ENCODE results near the gene MYO7B.

Gene MYO7B

DNA sequence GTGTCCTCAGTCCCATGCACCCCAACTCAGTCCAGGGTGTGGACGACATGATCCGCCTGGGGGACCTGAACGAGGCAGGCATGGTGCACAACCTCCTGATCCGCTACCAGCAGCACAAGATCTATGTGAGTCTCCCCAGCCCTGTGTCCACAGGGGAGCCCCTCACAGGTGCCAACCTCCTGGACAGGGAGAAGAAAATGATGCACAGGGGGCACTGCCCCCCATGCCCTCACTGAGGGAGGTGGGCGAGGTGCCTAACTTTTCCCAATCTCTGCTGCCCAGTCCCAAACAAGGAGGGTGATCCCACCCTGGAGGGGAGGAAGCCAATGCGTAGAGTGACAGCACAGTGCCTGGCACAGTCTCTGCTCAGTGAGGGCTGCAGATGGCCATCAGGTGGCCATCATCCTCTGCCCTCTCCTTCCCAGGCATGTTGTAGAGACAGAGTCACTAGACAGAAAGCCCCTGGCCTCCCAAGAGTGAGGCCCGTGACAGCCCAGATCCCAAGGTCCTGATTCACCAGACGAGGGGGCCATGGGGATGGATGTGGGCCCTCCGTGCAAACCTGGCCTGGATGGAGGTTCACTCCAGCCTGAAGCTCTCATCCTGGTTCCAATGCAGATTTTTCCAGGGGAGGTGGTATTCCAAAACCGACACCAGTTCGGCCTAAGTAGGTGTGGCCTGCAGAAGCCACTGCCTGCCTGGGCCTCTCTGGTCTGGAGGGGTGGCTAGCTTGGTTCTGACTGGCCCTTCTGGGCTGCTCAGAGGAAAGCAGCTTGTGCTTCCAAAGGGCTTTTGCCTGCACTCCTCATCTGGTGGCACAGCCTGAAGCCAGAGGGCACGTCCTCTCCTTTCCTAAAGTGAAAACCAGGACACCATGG lies 30.0 kb downstream of the MYO7B start:
- no peak overlapping the region for H3K9ac ChIP-seq (ENCODE audit: low read length)

DNA sequence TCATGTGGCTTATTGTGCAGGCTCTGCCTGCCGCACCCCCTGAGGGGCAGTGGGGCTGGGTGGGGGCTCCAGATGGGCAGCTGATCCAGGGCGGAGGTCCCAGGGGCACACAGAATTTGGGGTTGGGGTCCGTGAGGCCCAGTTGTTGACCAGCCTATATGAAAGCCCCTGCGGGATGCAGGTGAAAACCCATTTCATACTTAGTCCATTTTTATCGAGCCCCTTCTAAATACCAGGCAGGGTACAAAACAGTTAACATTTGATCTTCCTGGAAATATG lies 30.6 kb downstream of the MYO7B start:
- Histone ChIP-seq H3K27ac (ENCODE audit: low read length) (no peak overlapping the region), H3K36me3 (replicated peaks; ENCODE audit: insufficient read depth, low read length) (no peaks in the 10 kb centered on the region), H3K9ac (ENCODE audit: low read length) (no peak overlapping the region), H3K4me2 (ENCODE audit: low read depth, low read length) (no peak overlapping the region), H3K79me2 (ENCODE audit: low read length) (no peaks in the 10 kb centered on the region), H3F3A (ENCODE audit: insufficient read depth, low read length) (peaks cover 16% of the 10 kb centered on the region), H3K9me3 (replicated peaks; ENCODE audit: insufficient read depth, low read length) (no peaks in the 10 kb centered on the region), H3K4me1 (ENCODE audit: low read length) (peaks cover 22% of the 10 kb centered on the region), H3K9me2 (replicated peaks; ENCODE audit: insufficient read depth, low read length) (no peaks in the 10 kb centered on the region), H2AFZ (ENCODE audit: low read length) (no peak overlapping the region), H4K20me1 (ENCODE audit: insufficient read depth, low read length) (peaks cover 9% of the 10 kb centered on the region; the same call in 1 of the 2 replicates), H3K27me3 (replicated peaks; ENCODE audit: insufficient read depth, low read length) (peaks cover 75% of the 10 kb centered on the region), H3K4me3 (ENCODE audit: low read length) (no peak overlapping the region)
- TF ChIP-seq EZH2phosphoT487 (IDR thresholded peaks at IDR 0.05; ENCODE audit: low read length) = no peak
- no peak for TF ChIP-seq EZH2 (optimal IDR thresholded peaks at IDR 0.05; ENCODE audit: low read depth, low read length)
- TF ChIP-seq, protein P1, sequence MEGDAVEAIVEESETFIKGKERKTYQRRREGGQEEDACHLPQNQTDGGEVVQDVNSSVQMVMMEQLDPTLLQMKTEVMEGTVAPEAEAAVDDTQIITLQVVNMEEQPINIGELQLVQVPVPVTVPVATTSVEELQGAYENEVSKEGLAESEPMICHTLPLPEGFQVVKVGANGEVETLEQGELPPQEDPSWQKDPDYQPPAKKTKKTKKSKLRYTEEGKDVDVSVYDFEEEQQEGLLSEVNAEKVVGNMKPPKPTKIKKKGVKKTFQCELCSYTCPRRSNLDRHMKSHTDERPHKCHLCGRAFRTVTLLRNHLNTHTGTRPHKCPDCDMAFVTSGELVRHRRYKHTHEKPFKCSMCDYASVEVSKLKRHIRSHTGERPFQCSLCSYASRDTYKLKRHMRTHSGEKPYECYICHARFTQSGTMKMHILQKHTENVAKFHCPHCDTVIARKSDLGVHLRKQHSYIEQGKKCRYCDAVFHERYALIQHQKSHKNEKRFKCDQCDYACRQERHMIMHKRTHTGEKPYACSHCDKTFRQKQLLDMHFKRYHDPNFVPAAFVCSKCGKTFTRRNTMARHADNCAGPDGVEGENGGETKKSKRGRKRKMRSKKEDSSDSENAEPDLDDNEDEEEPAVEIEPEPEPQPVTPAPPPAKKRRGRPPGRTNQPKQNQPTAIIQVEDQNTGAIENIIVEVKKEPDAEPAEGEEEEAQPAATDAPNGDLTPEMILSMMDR (IDR thresholded peaks at IDR 0.05; ENCODE audit: low read length) = no peak
- DNase-seq = no peak

More for the DNA sequence above, 30.0 kb downstream of the MYO7B start:
- peaks cover 22% of the 10 kb centered on the region for H3K4me1 ChIP-seq (ENCODE audit: low read length)
- TF ChIP-seq EZH2phosphoT487 (IDR thresholded peaks at IDR 0.05; ENCODE audit: low read length) (no peak), EZH2 (optimal IDR thresholded peaks at IDR 0.05; ENCODE audit: low read depth, low read length) (no peak)
- TF ChIP-seq, protein P1 (IDR thresholded peaks at IDR 0.05; ENCODE audit: low read length) = no peak
- no peaks in the 10 kb centered on the region for H3K9me3 ChIP-seq (replicated peaks; ENCODE audit: insufficient read depth, low read length)
- peaks cover 75% of the 10 kb centered on the region for H3K27me3 ChIP-seq (replicated peaks; ENCODE audit: insufficient read depth, low read length)
- DNase-seq = no peak
- peaks cover 16% of the 10 kb centered on the region for H3F3A ChIP-seq (ENCODE audit: insufficient read depth, low read length)
- no peak overlapping the region for H3K27ac ChIP-seq (ENCODE audit: low read length)
- H3K36me3 ChIP-seq (replicated peaks; ENCODE audit: insufficient read depth, low read length) = no peaks in the 10 kb centered on the region
- no peak overlapping the region for H2AFZ ChIP-seq (ENCODE audit: low read length)
- H3K4me3 ChIP-seq (ENCODE audit: low read length) = no peak overlapping the region
- H3K79me2 ChIP-seq (ENCODE audit: low read length) = no peaks in the 10 kb centered on the region
- H3K4me2 ChIP-seq (ENCODE audit: low read depth, low read length) = no peak overlapping the region
- H3K9me2 ChIP-seq (replicated peaks; ENCODE audit: insufficient read depth, low read length) = no peaks in the 10 kb centered on the region
- peaks cover 9% of the 10 kb centered on the region; the same call in 1 of the 2 replicates for H4K20me1 ChIP-seq (ENCODE audit: insufficient read depth, low read length)

DNA sequence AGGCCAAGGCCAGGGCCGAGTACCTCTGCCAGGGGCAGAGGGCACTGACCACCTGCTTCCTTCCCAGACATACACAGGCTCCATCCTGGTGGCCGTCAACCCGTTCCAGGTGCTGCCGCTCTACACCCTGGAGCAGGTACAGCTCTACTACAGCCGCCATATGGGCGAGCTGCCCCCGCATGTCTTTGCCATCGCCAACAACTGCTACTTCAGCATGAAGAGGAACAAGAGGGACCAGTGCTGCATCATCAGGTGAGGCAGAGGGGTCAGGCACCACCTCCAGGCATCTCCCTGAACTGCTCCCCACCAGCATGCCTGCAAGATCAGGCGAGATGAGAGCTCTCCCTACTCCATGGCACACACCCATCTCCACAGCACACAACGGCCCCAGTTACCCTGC lies 31.1 kb downstream of the MYO7B start:
- Histone ChIP-seq H3K79me2 (ENCODE audit: low read length) (no peaks in the 10 kb centered on the region), H4K20me1 (ENCODE audit: insufficient read depth, low read length) (peaks cover 9% of the 10 kb centered on the region; the same call in 1 of the 2 replicates), H3K4me1 (ENCODE audit: low read length) (peaks cover 22% of the 10 kb centered on the region), H2AFZ (ENCODE audit: low read length) (no peak overlapping the region), H3K9me2 (replicated peaks; ENCODE audit: insufficient read depth, low read length) (no peaks in the 10 kb centered on the region), H3K9me3 (replicated peaks; ENCODE audit: insufficient read depth, low read length) (no peaks in the 10 kb centered on the region), H3F3A (ENCODE audit: insufficient read depth, low read length) (peaks cover 16% of the 10 kb centered on the region), H3K9ac (ENCODE audit: low read length) (no peak overlapping the region), H3K27me3 (replicated peaks; ENCODE audit: insufficient read depth, low read length) (peaks cover 73% of the 10 kb centered on the region), H3K4me3 (ENCODE audit: low read length) (no peak overlapping the region), H3K4me2 (ENCODE audit: low read depth, low read length) (no peak overlapping the region), H3K27ac (ENCODE audit: low read length) (no peak overlapping the region), H3K36me3 (replicated peaks; ENCODE audit: insufficient read depth, low read length) (no peaks in the 10 kb centered on the region)
- TF ChIP-seq EZH2phosphoT487 (IDR thresholded peaks at IDR 0.05; ENCODE audit: low read length) = no peak
- TF ChIP-seq, protein P1 (IDR thresholded peaks at IDR 0.05; ENCODE audit: low read length) = peak; percentile 4; the same call in 1 of the 2 replicates
- no peak for DNase-seq
